Neural progenitor cell (in vitro differentiated cells): Measurements from ENCODE around the gene NKAIN2. TPM values are rescaled to one million over a fixed set of nuclear protein-coding genes. Genes with fewer than 3 reads are reported as not detected.
"Not testable (repeated sequence)": the region's sequence is repeated elsewhere in the genome, so short reads cannot be mapped to it uniquely, and the experiment has no call there.

Source experiments
- DNase-seq: peaks from one replicate; pipeline ENCODE4 v3.0.0-alpha.2; 2016; ENCODE audit warnings: low spot score
- H2AFZ ChIP-seq: fragments of 200-600 bp; sonication (generic); replicated peaks from 2 replicates; pipeline ENCODE4 v1.6.1; 2016; ENCODE audit warnings: antibody characterized with exemption
- H3F3A ChIP-seq: fragments of 200-600 bp; sonication (generic); 2 replicates; pipeline ENCODE4 v1.6.1; 2016; ENCODE audit warnings: antibody characterized with exemption, low read depth
- H3K27ac ChIP-seq: fragments of 200-600 bp; sonication (generic); 2 replicates; pipeline ENCODE4 v1.5.1; 2016; ENCODE audit warnings: mild to moderate bottlenecking
- H3K27me3 ChIP-seq: fragments of 200-600 bp; sonication (generic); 2 replicates; pipeline ENCODE4 v1.6.1; 2016; ENCODE audit warnings: mild to moderate bottlenecking, moderate library complexity
- H3K36me3 ChIP-seq: fragments of 200-600 bp; sonication (generic); 2 replicates; pipeline ENCODE4 v1.5.1; 2016
- H3K4me1 ChIP-seq: fragments of 200-600 bp; sonication (generic); 2 replicates; pipeline ENCODE4 v1.6.1; 2016; ENCODE audit warnings: mixed run types
- H3K4me2 ChIP-seq: fragments of 200-600 bp; sonication (generic); 2 replicates; pipeline ENCODE4 v1.6.1; 2016
- H3K4me3 ChIP-seq: fragments of 200-600 bp; sonication (generic); 2 replicates; pipeline ENCODE4 v1.5.1; 2016
- H3K79me2 ChIP-seq: fragments of 200-600 bp; sonication (generic); 2 replicates; pipeline ENCODE4 v1.6.1; 2016; ENCODE audit warnings: low read depth
- H3K9ac ChIP-seq: fragments of 200-600 bp; sonication (generic); 2 replicates; pipeline ENCODE4 v1.6.1; 2016
- H3K9me3 ChIP-seq: fragments of 200-600 bp; sonication (generic); 2 replicates; pipeline ENCODE4 v1.5.1; 2016; ENCODE audit warnings: low read depth
- H4K20me1 ChIP-seq: fragments of 200-600 bp; sonication (generic); 2 replicates; pipeline ENCODE4 v1.6.1; 2016; ENCODE audit warnings: low read depth
- H3K27ac Mint-ChIP-seq: 3 replicates; pipeline ENCODE4 v1.8.0; 2021; ENCODE audit warnings: mixed read lengths
- H3K27me3 Mint-ChIP-seq: 2 replicates; pipeline ENCODE4 v1.8.0; 2022; ENCODE audit warnings: low read depth, mild to moderate bottlenecking, inconsistent platforms, moderate library complexity, mixed read lengths; ENCODE audit not compliant: insufficient read depth
- H3K36me3 Mint-ChIP-seq: 3 replicates; pipeline ENCODE4 v1.8.0; 2021; ENCODE audit warnings: mixed read lengths
- H3K4me1 Mint-ChIP-seq: 3 replicates; pipeline ENCODE4 v1.8.0; 2021; ENCODE audit warnings: mixed read lengths
- H3K4me3 Mint-ChIP-seq: 3 replicates; pipeline ENCODE4 v1.8.0; 2021; ENCODE audit warnings: mild to moderate bottlenecking, moderate library complexity, mixed read lengths
- H3K9me3 Mint-ChIP-seq: 3 replicates; pipeline ENCODE4 v1.8.0; 2020; ENCODE audit warnings: mixed read lengths
- EZH2 ChIP-seq: fragments of 200-600 bp; sonication (generic); IDR thresholded peaks from 2 replicates; pipeline ENCODE4 v1.6.1; 2017; ENCODE audit warnings: antibody characterized with exemption, mild to moderate bottlenecking, moderate library complexity
- EZH2phosphoT487 ChIP-seq: fragments of 200-600 bp; sonication (generic); IDR thresholded peaks from 2 replicates; pipeline ENCODE4 v1.6.1; 2017; ENCODE audit warnings: antibody characterized with exemption
- total RNA-seq: library from RNA; depleted of rRNA; stranded (reverse); fragments of >200 nt; gene quantifications from 2 replicates; pipeline ENCODE4 v1.2.3, GENCODE V29; 2015; ENCODE audit warnings: low replicate concordance
- TF ChIP-seq, protein P1 (sequence below): fragments of 200-600 bp; sonication (generic); IDR thresholded peaks from 2 replicates; pipeline ENCODE4 v1.5.1; 2017; ENCODE audit warnings: antibody characterized with exemption, mild to moderate bottlenecking

The NKAIN2 gene
- total RNA-seq, 1 donor from 2014 or later: 0.45 TPM

DNA sequence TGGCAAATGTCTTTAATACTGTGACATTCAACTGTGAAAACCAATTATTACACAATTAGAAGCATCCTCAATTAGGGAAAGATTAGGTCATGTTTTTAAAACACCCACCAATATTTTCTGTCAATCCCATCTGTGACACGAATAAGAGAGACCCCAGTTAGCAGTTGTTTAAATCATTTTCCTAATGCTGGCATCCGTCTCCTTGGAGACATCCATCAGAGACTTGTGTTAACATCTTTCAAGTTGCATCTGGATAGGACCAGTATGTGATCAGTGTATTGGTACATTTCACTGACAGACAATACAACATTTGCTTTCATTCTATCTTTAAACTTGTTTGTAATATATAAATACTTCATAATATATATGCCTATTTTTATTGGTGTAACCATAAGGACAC, 737.9 kb downstream of the NKAIN2 start:
- Mint-ChIP-seq H3K4me1 (peaks cover 9% of the 10 kb centered on the region), H3K27ac (no peak overlapping the region), H3K27me3 (no peaks in the 10 kb centered on the region), H3K9me3 (no peaks in the 10 kb centered on the region), H3K36me3 (no peaks in the 10 kb centered on the region), H3K4me3 (no peak overlapping the region)
- DNase-seq: no peak
- no peak for TF ChIP-seq EZH2phosphoT487
- Histone ChIP-seq H4K20me1 (no peaks in the 10 kb centered on the region), H3K9me3 (no peaks in the 10 kb centered on the region), H2AFZ (no peak overlapping the region), H3K36me3 (no peaks in the 10 kb centered on the region), H3K27me3 (no peaks in the 10 kb centered on the region), H3F3A (no peaks in the 10 kb centered on the region), H3K4me2 (no peak overlapping the region), H3K9ac (no peak overlapping the region), H3K27ac (no peak overlapping the region), H3K4me1 (no peaks in the 10 kb centered on the region), H3K4me3 (no peak overlapping the region), H3K79me2 (no peaks in the 10 kb centered on the region)

DNA sequence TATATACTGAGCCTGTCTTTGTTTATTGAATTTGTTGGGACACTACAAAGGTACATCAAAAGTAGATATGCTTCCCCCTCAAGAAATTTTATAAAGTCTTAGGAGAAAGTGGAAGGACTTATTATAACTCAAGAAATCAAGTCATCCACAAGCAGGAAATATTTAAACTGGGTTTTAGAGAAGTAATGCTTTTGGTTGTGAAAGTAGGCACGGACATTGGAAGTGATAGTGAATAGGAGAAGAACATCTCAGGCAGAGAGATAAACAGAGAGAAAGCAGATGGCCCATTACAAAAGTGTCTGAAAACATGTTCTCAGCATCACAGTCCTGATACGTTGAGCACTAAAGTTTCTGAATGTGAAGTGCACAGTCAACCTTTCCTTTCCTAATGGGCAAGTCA, 742.9 kb downstream of the NKAIN2 start:
- Mint-ChIP-seq H3K4me1 (no peaks in the 10 kb centered on the region), H3K36me3 (no peaks in the 10 kb centered on the region), H3K27ac (no peak overlapping the region), H3K27me3 (no peaks in the 10 kb centered on the region), H3K9me3 (peaks cover 4% of the 10 kb centered on the region), H3K4me3 (no peak overlapping the region)
- Histone ChIP-seq H3K4me1 (no peaks in the 10 kb centered on the region), H3K27ac (no peak overlapping the region), H4K20me1 (no peaks in the 10 kb centered on the region), H3F3A (no peaks in the 10 kb centered on the region), H3K27me3 (no peaks in the 10 kb centered on the region), H3K4me2 (no peak overlapping the region), H3K4me3 (no peak overlapping the region), H3K79me2 (no peaks in the 10 kb centered on the region), H3K9me3 (no peaks in the 10 kb centered on the region), H2AFZ (no peak overlapping the region), H3K9ac (no peak overlapping the region), H3K36me3 (no peaks in the 10 kb centered on the region)
- no peak for DNase-seq
- TF ChIP-seq EZH2phosphoT487: no peak
- TF ChIP-seq, protein P1, sequence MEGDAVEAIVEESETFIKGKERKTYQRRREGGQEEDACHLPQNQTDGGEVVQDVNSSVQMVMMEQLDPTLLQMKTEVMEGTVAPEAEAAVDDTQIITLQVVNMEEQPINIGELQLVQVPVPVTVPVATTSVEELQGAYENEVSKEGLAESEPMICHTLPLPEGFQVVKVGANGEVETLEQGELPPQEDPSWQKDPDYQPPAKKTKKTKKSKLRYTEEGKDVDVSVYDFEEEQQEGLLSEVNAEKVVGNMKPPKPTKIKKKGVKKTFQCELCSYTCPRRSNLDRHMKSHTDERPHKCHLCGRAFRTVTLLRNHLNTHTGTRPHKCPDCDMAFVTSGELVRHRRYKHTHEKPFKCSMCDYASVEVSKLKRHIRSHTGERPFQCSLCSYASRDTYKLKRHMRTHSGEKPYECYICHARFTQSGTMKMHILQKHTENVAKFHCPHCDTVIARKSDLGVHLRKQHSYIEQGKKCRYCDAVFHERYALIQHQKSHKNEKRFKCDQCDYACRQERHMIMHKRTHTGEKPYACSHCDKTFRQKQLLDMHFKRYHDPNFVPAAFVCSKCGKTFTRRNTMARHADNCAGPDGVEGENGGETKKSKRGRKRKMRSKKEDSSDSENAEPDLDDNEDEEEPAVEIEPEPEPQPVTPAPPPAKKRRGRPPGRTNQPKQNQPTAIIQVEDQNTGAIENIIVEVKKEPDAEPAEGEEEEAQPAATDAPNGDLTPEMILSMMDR: no peak

DNA sequence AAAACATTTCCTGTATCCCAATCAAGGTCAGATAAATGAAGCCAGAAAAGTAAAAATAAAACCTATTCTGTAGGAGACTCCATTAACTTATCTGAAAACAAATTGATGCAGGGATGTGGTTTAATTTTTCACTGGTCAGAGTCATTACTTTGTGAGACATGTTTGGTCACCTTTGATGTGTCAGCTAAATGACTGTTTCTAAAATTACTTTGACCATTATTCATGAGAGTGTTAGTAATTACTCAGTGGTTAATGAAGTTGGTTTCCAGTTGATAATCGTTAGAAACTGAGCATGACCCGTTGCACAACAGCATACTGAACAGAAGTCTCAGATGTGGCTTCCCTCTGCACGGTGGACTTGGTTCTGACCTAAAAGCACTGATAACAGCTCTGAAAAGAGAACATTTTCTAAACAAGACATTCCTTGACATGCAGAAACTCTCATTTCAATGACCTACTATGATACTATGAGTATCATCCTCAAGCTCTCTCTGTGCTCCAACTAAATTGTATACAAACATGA, 748.1 kb downstream of the NKAIN2 start:
- H4K20me1 ChIP-seq: no peaks in the 10 kb centered on the region
- H3K9me3 ChIP-seq: no peaks in the 10 kb centered on the region
- no peak overlapping the region for H3K27ac ChIP-seq
- no peak overlapping the region for H3K4me2 ChIP-seq
- H3K27me3 ChIP-seq: no peaks in the 10 kb centered on the region
- H2AFZ ChIP-seq: no peak overlapping the region
- H3K36me3 ChIP-seq: no peaks in the 10 kb centered on the region
- Mint-ChIP-seq H3K27ac (no peak overlapping the region), H3K36me3 (peaks cover 4% of the 10 kb centered on the region), H3K4me3 (no peak overlapping the region), H3K9me3 (peaks cover 17% of the 10 kb centered on the region), H3K27me3 (peaks cover 2% of the 10 kb centered on the region), H3K4me1 (no peaks in the 10 kb centered on the region)
- no peaks in the 10 kb centered on the region for H3F3A ChIP-seq
- TF ChIP-seq, protein P1: no peak
- TF ChIP-seq EZH2 (no peak), EZH2phosphoT487 (no peak)
- no peak for DNase-seq
- no peaks in the 10 kb centered on the region for H3K79me2 ChIP-seq
- no peak overlapping the region for H3K4me3 ChIP-seq
- H3K4me1 ChIP-seq: no peaks in the 10 kb centered on the region
- H3K9ac ChIP-seq: no peak overlapping the region

DNA sequence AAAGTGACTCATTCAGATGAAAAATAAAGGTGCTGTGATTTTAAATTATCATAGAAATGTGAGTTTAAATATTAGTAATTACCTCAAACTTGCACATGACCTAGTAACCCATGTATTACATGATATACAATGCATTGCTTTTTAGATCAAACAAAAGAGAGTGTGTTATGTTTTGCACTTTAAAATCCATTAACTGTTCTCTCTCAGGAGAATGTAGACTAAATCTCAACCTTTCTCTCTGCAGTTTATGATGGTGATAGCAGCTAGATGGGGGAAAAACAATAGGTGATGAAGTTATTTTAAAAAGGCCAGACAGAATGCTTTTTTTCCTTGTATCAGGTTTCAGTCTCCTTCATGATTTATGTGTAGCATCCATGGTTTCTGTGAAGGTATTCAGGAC, 754.2 kb downstream of the NKAIN2 start:
- no peak overlapping the region for H3K27ac Mint-ChIP-seq
- no peak for DNase-seq
- Histone ChIP-seq H3K27ac (no peak overlapping the region), H3K4me1 (peaks cover 11% of the 10 kb centered on the region), H3K4me3 (no peak overlapping the region), H3K36me3 (no peaks in the 10 kb centered on the region), H3F3A (no peaks in the 10 kb centered on the region), H3K27me3 (no peaks in the 10 kb centered on the region), H3K9ac (no peak overlapping the region), H4K20me1 (no peaks in the 10 kb centered on the region), H3K9me3 (no peaks in the 10 kb centered on the region), H2AFZ (no peak overlapping the region), H3K79me2 (no peaks in the 10 kb centered on the region), H3K4me2 (no peak overlapping the region)
- peaks cover 2% of the 10 kb centered on the region for H3K27me3 Mint-ChIP-seq
- TF ChIP-seq EZH2 (no peak), EZH2phosphoT487 (no peak)
- TF ChIP-seq, protein P1: no peak
- H3K4me3 Mint-ChIP-seq: no peak overlapping the region
- H3K36me3 Mint-ChIP-seq: peaks cover 4% of the 10 kb centered on the region
- H3K4me1 Mint-ChIP-seq: peaks cover 4% of the 10 kb centered on the region
- peaks cover 13% of the 10 kb centered on the region for H3K9me3 Mint-ChIP-seq

DNA sequence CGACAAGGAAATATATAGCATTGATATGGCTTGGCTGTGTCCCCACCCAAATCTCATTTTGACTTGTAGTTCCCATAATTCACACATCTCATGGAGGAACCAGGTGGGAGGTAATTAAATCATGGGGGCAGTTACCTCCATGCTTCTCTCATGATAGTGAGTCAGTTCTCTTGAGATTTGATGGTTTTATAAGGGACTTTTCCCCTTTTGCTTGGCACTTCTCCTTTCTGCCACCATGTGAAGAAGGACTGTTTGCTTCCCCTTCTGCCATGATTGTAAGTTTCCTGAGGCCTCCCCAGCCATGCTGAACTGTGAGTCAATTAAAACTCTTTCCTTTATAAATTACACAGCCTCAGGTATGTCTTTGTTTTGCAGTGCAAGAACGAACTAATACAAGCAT, 756.4 kb downstream of the NKAIN2 start:
- not testable (repeated sequence) for H3K9ac ChIP-seq, H4K20me1 ChIP-seq, H3K4me3 Mint-ChIP-seq, H3F3A ChIP-seq, H3K36me3 Mint-ChIP-seq, H2AFZ ChIP-seq, H3K27ac Mint-ChIP-seq, H3K79me2 ChIP-seq, H3K27me3 ChIP-seq, H3K9me3 ChIP-seq, DNase-seq, H3K4me3 ChIP-seq, H3K27me3 Mint-ChIP-seq, H3K4me2 ChIP-seq, H3K36me3 ChIP-seq, H3K27ac ChIP-seq, H3K4me1 Mint-ChIP-seq
- peaks cover 11% of the 10 kb centered on the region for H3K4me1 ChIP-seq
- peaks cover 15% of the 10 kb centered on the region for H3K9me3 Mint-ChIP-seq
